T-helper 17 cell (primary cell): ENCODE data around the gene TRMT1. TPM values are rescaled to one million over a fixed set of nuclear protein-coding genes. Genes with fewer than 3 reads are reported as not detected.
"Not testable (repeated sequence)": the region's sequence is repeated elsewhere in the genome, so short reads cannot be mapped to it uniquely, and the experiment has no call there.

Source experiments
- ATAC-seq: fragments of 150-1000 bp; cut with Tn5 transposase; 2 replicates; pipeline ENCODE4 v1.10.0; 2021; ENCODE audit warnings: mild to moderate bottlenecking, moderate library complexity
- DNase-seq, 3 donors: peaks; one replicate each; pipeline versions ENCODE4 v3.0.0 to v3.0.0-alpha.2; 2020 to 2021
- H3K9me3 ChIP-seq: one replicate; pipeline ENCODE4 v1.7.0; 2013; ENCODE audit warnings: low read length, mild to moderate bottlenecking; ENCODE audit not compliant: control insufficient read depth, poor library complexity, severe bottlenecking
- H3K27ac Mint-ChIP-seq: one replicate; pipeline ENCODE4 v1.8.0; 2022; ENCODE audit warnings: mild to moderate bottlenecking, moderate library complexity, mixed read lengths
- H3K27me3 Mint-ChIP-seq: one replicate; pipeline ENCODE4 v1.8.0; 2022; ENCODE audit warnings: mixed read lengths
- H3K36me3 Mint-ChIP-seq: one replicate; pipeline ENCODE4 v1.8.0; 2022; ENCODE audit warnings: low read depth, mixed read lengths
- H3K4me1 Mint-ChIP-seq: one replicate; pipeline ENCODE4 v1.8.0; 2022; ENCODE audit warnings: mild to moderate bottlenecking, mixed read lengths
- H3K4me3 Mint-ChIP-seq: one replicate; pipeline ENCODE4 v1.8.0; 2022; ENCODE audit warnings: mild to moderate bottlenecking, moderate library complexity, mixed read lengths
- total RNA-seq, 4 donors: library from RNA in 2 of 4; stranded (reverse) in 2 of 4; gene quantifications; one replicate each; pipeline ENCODE4 v1.2.3 and lab custom pipeline; 2022 to 2026

Gene TRMT1
- total RNA-seq, 2 donors from 2014 or later, result 60.3 to 72.3 TPM

- H3K4me3 Mint-ChIP-seq, result peak overlapping the region; percentile 93
- ATAC-seq (no peak), DNase-seq (peak in 1 of 3 donors; percentile 19)
- peaks cover 8% of the 10 kb centered on the region for H3K36me3 Mint-ChIP-seq
- peaks cover 4% of the 10 kb centered on the region for H3K9me3 ChIP-seq
- H3K27me3 Mint-ChIP-seq, result no peaks in the 10 kb centered on the region
- peak overlapping the region; percentile 97 for H3K27ac Mint-ChIP-seq
- H3K4me1 Mint-ChIP-seq, result peaks cover 59% of the 10 kb centered on the region
Measured at GRCh38 chr19:13154241-13154778, 37.8 kb upstream of the TRMT1 start.

- Mint-ChIP-seq H3K4me3 (peak overlapping the region; percentile 93), H3K36me3 (peaks cover 8% of the 10 kb centered on the region), H3K4me1 (peaks cover 60% of the 10 kb centered on the region), H3K27me3 (no peaks in the 10 kb centered on the region), H3K27ac (peak overlapping the region; percentile 97)
- peaks cover 4% of the 10 kb centered on the region for H3K9me3 ChIP-seq
- no peak for ATAC-seq
- DNase-seq, result peak in 1 of 3 donors; percentile 17
Measured at GRCh38 chr19:13153569-13154240, 37.2 kb upstream of the TRMT1 start.

- peaks cover 4% of the 10 kb centered on the region for H3K9me3 ChIP-seq
- Mint-ChIP-seq H3K27ac (peak overlapping the region; percentile 97), H3K27me3 (no peaks in the 10 kb centered on the region), H3K4me1 (peaks cover 58% of the 10 kb centered on the region), H3K36me3 (peaks cover 8% of the 10 kb centered on the region), H3K4me3 (peak overlapping the region; percentile 93)
- ATAC-seq (peak; percentile 32), DNase-seq (peak; percentile 88 to 98 (median 93))
Measured at GRCh38 chr19:13152974-13153568, 36.5 kb upstream of the TRMT1 start.

GRCh38 chr19:13152356-13152973 is 35.9 kb upstream of the TRMT1 start:
- peak overlapping the region; percentile 93 for H3K4me3 Mint-ChIP-seq
- H3K36me3 Mint-ChIP-seq, result peaks cover 8% of the 10 kb centered on the region
- no peaks in the 10 kb centered on the region for H3K27me3 Mint-ChIP-seq
- peaks cover 54% of the 10 kb centered on the region for H3K4me1 Mint-ChIP-seq
- ATAC-seq (peak; percentile 9), DNase-seq (no peak)
- H3K9me3 ChIP-seq, result peaks cover 4% of the 10 kb centered on the region
- peak overlapping the region; percentile 97 for H3K27ac Mint-ChIP-seq

GRCh38 chr19:13151605-13152355 is 35.2 kb upstream of the TRMT1 start:
- H3K4me1 Mint-ChIP-seq, result peaks cover 50% of the 10 kb centered on the region
- peak overlapping the region; percentile 93 for H3K4me3 Mint-ChIP-seq
- DNase-seq (peak; percentile 90 to 93 (median 92)), ATAC-seq (peak; percentile 58)
- peaks cover 8% of the 10 kb centered on the region for H3K36me3 Mint-ChIP-seq
- peak overlapping the region; percentile 97 for H3K27ac Mint-ChIP-seq
- H3K27me3 Mint-ChIP-seq, result no peaks in the 10 kb centered on the region
- H3K9me3 ChIP-seq, result peaks cover 4% of the 10 kb centered on the region

- H3K36me3 Mint-ChIP-seq, result peaks cover 8% of the 10 kb centered on the region
- H3K9me3 ChIP-seq, result peaks cover 4% of the 10 kb centered on the region
- H3K4me1 Mint-ChIP-seq, result peaks cover 42% of the 10 kb centered on the region
- ATAC-seq (peak; percentile 7), DNase-seq (no peak)
- H3K4me3 Mint-ChIP-seq, result peak overlapping the region; percentile 93
- no peaks in the 10 kb centered on the region for H3K27me3 Mint-ChIP-seq
- peak overlapping the region; percentile 97 for H3K27ac Mint-ChIP-seq
Measured at GRCh38 chr19:13150931-13151604, 34.5 kb upstream of the TRMT1 start.

- H3K9me3 ChIP-seq, result peaks cover 4% of the 10 kb centered on the region
- DNase-seq, result peak; percentile 85 to 88 (median 88)
- ATAC-seq, result peak; percentile 64
- Mint-ChIP-seq H3K4me3 (peak within 1 kb of the TSS; percentile 93), H3K27me3 (no peaks in the 10 kb centered on the region), H3K4me1 (peaks cover 40% of the 10 kb centered on the region), H3K27ac (peak within 1 kb of the TSS; percentile 97), H3K36me3 (peaks cover 8% of the 10 kb centered on the region)
Measured at GRCh38 chr19:13150187-13150930, 33.8 kb upstream of the TRMT1 start, which contains the start of the genes IER2 and STX10. TSS of gene IER2 (plus strand) at chr19:13150411. CDS start at chr19:13153187, 2,776 bp downstream. TSS of gene STX10 (minus strand) at chr19:13150375. CDS start at chr19:13150173, 202 bp downstream.

GRCh38 chr19:13149628-13150186 is 33.2 kb upstream of the TRMT1 start:
- Mint-ChIP-seq H3K4me3 (peak overlapping the region; percentile 93), H3K27ac (peak overlapping the region; percentile 97), H3K4me1 (peaks cover 40% of the 10 kb centered on the region), H3K36me3 (peaks cover 8% of the 10 kb centered on the region), H3K27me3 (no peaks in the 10 kb centered on the region)
- ATAC-seq, result peak; percentile 1
- no peak for DNase-seq
- peaks cover 4% of the 10 kb centered on the region for H3K9me3 ChIP-seq

- peak overlapping the region; percentile 93 for H3K4me3 Mint-ChIP-seq
- DNase-seq, ATAC-seq: not testable (repeated sequence)
Measured at GRCh38 chr19:13149173-13149627, 32.7 kb upstream of the TRMT1 start.

GRCh38 chr19:13146763-13147563 is 30.4 kb upstream of the TRMT1 start:
- Mint-ChIP-seq H3K4me3 (no peak overlapping the region), H3K27me3 (no peaks in the 10 kb centered on the region), H3K27ac (no peak overlapping the region), H3K36me3 (no peaks in the 10 kb centered on the region), H3K4me1 (peaks cover 26% of the 10 kb centered on the region)
- DNase-seq (no peak), ATAC-seq (no peak)
- H3K9me3 ChIP-seq, result no peaks in the 10 kb centered on the region

More at GRCh38 chr19:13149173-13149627, 32.7 kb upstream of the TRMT1 start:
- H3K27ac Mint-ChIP-seq, result peak overlapping the region; percentile 97
- H3K9me3 ChIP-seq, H3K27me3 Mint-ChIP-seq, H3K36me3 Mint-ChIP-seq: not testable (repeated sequence)
- peaks cover 36% of the 10 kb centered on the region for H3K4me1 Mint-ChIP-seq
